AG04449 (cell line): ENCODE measurements around the gene CFAP92.
A peak's percentile ranks its signal among the peaks of the same experiment; 100 is the strongest.

Source experiments
- CTCF ChIA-PET: fragments of 350-600 bp; formaldehyde crosslinking; extraction: SDS; loops from one replicate; lab custom pipeline; 2021; ENCODE audit warnings: antibody characterized with exemption; lab: Yijun Ruan, JAX
- POLR2A ChIA-PET: fragments of 400-600, 350-600 bp; formaldehyde crosslinking; extraction: SDS; loops from one replicate; lab custom pipeline; 2020; ENCODE audit warnings: antibody characterized with exemption, inconsistent platforms; lab: Yijun Ruan, JAX
- DNase-seq: peaks from one replicate; pipeline ENCODE4 v3.0.0-alpha.2; 2010; ENCODE audit warnings: low read depth, low spot score
- H3K4me3 ChIP-seq: 2 replicates; pipeline ENCODE4 v1.5.1; 2011; ENCODE audit warnings: low read depth, mild to moderate bottlenecking, control low read depth, low read length
- TF ChIP-seq, protein P1 (sequence below): IDR thresholded peaks from one replicate; pipeline ENCODE4 v1.5.1; 2011; ENCODE audit warnings: mild to moderate bottlenecking, moderate library complexity, low read length, control low read depth, inconsistent platforms; ENCODE audit not compliant: insufficient read depth; ENCODE audit errors: missing control alignments

CFAP92 gene

GRCh38 chr3:128879991-128880390, 113.9 kb downstream of the CFAP92 start:
- ChIA-PET POLR2A (interaction anchor here (0.6 to 3.1 kb wide), 6 partner anchors 10 to 436 kb away, joined by 3 to 17 read pairs (median 4); a partner anchor contains a TSS), CTCF (interaction anchor here (2.6 to 4.3 kb wide), 2 partner anchors 199 to 262 kb away, joined by 22 to 23 read pairs; no protein-coding TSS in a partner anchor)

GRCh38 chr3:128879125-128879969, 114.5 kb downstream of the CFAP92 start, which contains the start of gene ACAD9:
Gene ACAD9, plus strand, starts transcription at chr3:128879620. Its CDS starts 72 bp downstream, at chr3:128879692.
- TF ChIP-seq, protein P1, sequence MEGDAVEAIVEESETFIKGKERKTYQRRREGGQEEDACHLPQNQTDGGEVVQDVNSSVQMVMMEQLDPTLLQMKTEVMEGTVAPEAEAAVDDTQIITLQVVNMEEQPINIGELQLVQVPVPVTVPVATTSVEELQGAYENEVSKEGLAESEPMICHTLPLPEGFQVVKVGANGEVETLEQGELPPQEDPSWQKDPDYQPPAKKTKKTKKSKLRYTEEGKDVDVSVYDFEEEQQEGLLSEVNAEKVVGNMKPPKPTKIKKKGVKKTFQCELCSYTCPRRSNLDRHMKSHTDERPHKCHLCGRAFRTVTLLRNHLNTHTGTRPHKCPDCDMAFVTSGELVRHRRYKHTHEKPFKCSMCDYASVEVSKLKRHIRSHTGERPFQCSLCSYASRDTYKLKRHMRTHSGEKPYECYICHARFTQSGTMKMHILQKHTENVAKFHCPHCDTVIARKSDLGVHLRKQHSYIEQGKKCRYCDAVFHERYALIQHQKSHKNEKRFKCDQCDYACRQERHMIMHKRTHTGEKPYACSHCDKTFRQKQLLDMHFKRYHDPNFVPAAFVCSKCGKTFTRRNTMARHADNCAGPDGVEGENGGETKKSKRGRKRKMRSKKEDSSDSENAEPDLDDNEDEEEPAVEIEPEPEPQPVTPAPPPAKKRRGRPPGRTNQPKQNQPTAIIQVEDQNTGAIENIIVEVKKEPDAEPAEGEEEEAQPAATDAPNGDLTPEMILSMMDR: no peak
- H3K4me3 ChIP-seq: peak within 1 kb of the TSS; percentile 89
- DNase-seq: peak; percentile 80
- CTCF ChIA-PET: interaction anchor here (1.0 to 4.8 kb wide), 6 partner anchors 33 to 262 kb away, joined by 3 to 29 read pairs (median 14); no protein-coding TSS in a partner anchor
- POLR2A ChIA-PET: interaction anchor here (0.6 to 3.1 kb wide), 9 partner anchors 10 to 437 kb away, joined by 3 to 17 read pairs (median 3); a partner anchor contains a TSS

More at GRCh38 chr3:128879991-128880390, 113.9 kb downstream of the CFAP92 start:
- TF ChIP-seq, protein P1: no peak
- no peak for DNase-seq
- peak overlapping the region; percentile 89 for H3K4me3 ChIP-seq

- H3K4me3 ChIP-seq: peak overlapping the region; percentile 89
- TF ChIP-seq, protein P1: no peak
- POLR2A ChIA-PET: interaction anchor here (0.6 to 3.1 kb wide), 7 partner anchors 18 to 231 kb away, joined by 3 to 17 read pairs (median 3); no protein-coding TSS in a partner anchor
- CTCF ChIA-PET: interaction anchor here (1.0 to 4.8 kb wide), 7 partner anchors 32 to 261 kb away, joined by 3 to 29 read pairs (median 5); no protein-coding TSS in a partner anchor
- peak; percentile 10 for DNase-seq
These were observed 115.2 kb downstream of the CFAP92 start for GRCh38 chr3:128878556-128879124.

- ChIA-PET POLR2A (interaction anchor here (0.6 to 3.1 kb wide), 3 partner anchors 19 to 197 kb away, joined by 3 to 17 read pairs (median 3); no protein-coding TSS in a partner anchor), CTCF (interaction anchor here (1.1 to 4.8 kb wide), 6 partner anchors 32 to 260 kb away, joined by 3 to 29 read pairs (median 14); no protein-coding TSS in a partner anchor)
- DNase-seq: no peak
- TF ChIP-seq, protein P1: no peak
- peak overlapping the region; percentile 89 for H3K4me3 ChIP-seq
These were observed 115.8 kb downstream of the CFAP92 start for GRCh38 chr3:128878011-128878457.

DNA sequence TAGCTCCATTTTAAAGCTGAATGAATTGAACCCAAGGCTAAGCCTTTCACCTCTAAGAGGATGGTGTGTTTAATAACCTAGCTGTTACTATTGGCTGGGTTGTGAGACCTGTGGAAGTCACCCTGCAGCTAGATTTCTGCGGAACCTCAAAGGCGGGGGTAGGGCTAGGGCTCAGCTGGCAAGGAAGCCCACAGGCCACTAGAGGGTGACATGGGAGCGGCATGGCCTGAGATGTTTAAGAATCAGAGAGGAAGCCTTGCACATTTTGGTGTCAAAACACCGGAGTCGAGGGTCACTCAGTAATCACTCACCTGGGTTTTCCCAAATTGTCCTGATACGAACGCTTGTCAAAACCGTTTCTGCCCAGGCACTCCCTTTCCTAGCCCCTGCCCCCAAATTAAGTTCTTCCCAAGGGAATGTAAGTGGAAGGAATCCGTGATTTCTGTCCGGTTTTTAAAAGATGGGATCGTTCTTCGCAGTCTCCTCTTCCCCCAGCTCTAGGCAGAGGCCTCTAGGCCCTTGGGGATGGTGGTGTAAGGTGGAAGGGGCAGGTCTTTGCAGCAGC, 118.2 kb downstream of the CFAP92 start:
- DNase-seq: no peak
- POLR2A ChIA-PET: no interaction called here

More for the DNA sequence above, 118.2 kb downstream of the CFAP92 start:
- no peak overlapping the region for H3K4me3 ChIP-seq
- TF ChIP-seq, protein P1: peak; percentile 48
- CTCF ChIA-PET: interaction anchor here (0.9 to 4.8 kb wide), 8 partner anchors 9 to 258 kb away, joined by 3 to 29 read pairs (median 4); no protein-coding TSS in a partner anchor
